Fibroblast of pulmonary artery (primary cell): ENCODE results near the gene SRCAP.

Experiments used
- DNase-seq: peaks from one replicate; pipeline ENCODE4 v3.0.0-alpha.2; 2010; ENCODE audit warnings: low read depth
- H3K4me3 ChIP-seq: replicated peaks from 2 replicates; pipeline ENCODE4 v1.5.1; 2011; ENCODE audit warnings: low read depth, mild to moderate bottlenecking, control low read depth, low read length, moderate library complexity
- TF ChIP-seq, protein P1 (sequence below): IDR thresholded peaks from 2 replicates; pipeline ENCODE4 v1.5.1; 2011; ENCODE audit warnings: mild to moderate bottlenecking, control low read depth, low read length, inconsistent platforms; ENCODE audit errors: missing control alignments

Gene SRCAP

DNA sequence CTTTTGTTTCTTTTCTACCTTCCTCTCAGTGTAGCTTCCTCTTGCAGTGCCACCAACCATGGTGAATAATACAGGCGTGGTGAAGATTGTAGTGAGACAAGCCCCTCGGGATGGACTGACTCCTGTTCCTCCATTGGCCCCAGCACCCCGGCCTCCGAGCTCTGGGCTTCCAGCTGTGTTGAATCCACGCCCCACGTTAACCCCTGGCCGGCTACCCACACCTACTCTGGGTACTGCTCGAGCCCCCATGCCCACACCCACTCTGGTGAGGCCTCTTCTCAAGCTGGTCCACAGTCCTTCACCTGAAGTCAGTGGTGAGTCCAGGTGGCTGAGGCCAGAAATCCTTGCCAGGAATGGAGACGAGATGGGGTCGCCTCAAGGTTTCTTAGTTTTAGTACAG lies 23.9 kb downstream of the SRCAP start:
- no peak overlapping the region for H3K4me3 ChIP-seq
- DNase-seq, result no peak
- TF ChIP-seq, protein P1, sequence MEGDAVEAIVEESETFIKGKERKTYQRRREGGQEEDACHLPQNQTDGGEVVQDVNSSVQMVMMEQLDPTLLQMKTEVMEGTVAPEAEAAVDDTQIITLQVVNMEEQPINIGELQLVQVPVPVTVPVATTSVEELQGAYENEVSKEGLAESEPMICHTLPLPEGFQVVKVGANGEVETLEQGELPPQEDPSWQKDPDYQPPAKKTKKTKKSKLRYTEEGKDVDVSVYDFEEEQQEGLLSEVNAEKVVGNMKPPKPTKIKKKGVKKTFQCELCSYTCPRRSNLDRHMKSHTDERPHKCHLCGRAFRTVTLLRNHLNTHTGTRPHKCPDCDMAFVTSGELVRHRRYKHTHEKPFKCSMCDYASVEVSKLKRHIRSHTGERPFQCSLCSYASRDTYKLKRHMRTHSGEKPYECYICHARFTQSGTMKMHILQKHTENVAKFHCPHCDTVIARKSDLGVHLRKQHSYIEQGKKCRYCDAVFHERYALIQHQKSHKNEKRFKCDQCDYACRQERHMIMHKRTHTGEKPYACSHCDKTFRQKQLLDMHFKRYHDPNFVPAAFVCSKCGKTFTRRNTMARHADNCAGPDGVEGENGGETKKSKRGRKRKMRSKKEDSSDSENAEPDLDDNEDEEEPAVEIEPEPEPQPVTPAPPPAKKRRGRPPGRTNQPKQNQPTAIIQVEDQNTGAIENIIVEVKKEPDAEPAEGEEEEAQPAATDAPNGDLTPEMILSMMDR, result no peak

GRCh38 chr16:30723725-30724355 lies 24.9 kb downstream of the SRCAP start:
- DNase-seq, result no peak
- H3K4me3 ChIP-seq, result no peak overlapping the region
- TF ChIP-seq, protein P1, result no peak

DNA sequence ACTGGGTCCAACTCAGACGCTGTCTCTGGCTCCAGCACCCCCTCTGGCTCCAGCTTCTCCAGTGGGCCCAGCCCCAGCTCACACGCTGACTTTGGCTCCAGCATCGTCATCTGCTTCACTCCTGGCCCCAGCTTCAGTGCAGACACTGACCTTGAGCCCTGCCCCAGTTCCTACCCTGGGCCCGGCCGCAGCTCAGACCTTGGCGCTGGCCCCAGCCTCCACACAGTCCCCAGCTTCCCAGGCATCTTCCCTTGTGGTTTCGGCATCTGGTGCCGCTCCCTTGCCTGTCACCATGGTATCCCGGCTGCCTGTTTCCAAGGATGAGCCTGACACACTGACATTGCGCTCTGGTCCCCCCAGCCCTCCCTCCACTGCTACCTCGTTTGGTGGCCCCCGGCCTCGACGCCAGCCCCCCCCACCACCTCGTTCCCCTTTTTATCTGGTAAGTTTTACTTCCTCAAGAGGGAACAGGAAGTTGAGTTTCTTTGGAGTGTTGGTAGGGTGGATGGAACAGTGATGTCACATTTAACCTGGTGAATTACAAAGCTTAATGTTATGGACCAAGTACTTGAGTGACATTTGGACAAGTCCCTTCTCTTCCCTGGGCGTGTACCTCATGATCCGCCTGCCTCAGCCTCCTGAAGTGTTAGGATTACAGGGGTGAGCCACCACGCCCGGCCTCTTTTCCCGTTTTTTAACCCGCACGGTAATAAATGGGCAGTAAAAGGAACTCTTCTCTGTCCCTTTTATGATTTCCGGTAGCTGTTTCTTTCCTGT lies 25.9 kb downstream of the SRCAP start:
- no peak overlapping the region for H3K4me3 ChIP-seq
- TF ChIP-seq, protein P1, result no peak
- DNase-seq, result no peak

DNA sequence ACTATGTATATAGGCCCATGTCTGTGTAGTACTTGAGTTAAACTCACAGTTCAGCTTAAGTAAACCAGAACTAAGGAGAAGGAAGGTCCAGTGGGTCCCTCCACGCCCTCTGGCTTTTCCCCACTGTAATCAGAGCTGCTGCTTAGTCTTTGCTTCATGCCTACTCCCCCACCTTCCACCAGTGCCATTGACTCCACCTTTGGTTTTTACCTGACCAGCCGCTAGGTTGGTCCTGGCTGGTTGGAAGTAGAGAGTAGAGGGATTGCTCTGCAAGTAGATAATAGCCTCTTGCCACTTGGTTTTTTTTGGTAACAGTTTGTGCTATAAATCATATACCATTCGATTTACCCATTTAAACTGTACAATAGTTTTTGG lies 26.4 kb downstream of the SRCAP start:
- no peak overlapping the region for H3K4me3 ChIP-seq
- TF ChIP-seq, protein P1, result no peak
- DNase-seq, result no peak

DNA sequence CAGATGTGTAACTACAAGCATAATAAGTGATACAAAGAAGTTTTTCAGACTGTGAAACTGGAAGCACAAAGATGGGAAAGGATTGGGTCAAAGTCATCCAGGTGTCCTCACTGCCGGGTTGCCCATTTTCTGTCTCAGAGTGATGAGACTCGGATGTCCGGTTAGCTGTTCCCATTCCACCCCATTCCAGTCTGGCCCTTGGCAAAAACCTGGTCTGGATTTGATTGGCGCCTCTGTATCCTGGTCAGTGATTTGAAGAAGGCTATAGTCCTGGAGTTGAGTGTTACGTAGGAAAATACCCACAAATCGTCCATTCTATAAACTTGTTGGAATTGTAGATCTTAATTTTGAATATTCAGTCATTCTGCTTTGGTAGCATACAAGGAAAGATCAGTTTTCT lies 29.4 kb downstream of the SRCAP start:
- H3K4me3 ChIP-seq, result no peak overlapping the region
- DNase-seq, result no peak
- TF ChIP-seq, protein P1, result no peak

DNA sequence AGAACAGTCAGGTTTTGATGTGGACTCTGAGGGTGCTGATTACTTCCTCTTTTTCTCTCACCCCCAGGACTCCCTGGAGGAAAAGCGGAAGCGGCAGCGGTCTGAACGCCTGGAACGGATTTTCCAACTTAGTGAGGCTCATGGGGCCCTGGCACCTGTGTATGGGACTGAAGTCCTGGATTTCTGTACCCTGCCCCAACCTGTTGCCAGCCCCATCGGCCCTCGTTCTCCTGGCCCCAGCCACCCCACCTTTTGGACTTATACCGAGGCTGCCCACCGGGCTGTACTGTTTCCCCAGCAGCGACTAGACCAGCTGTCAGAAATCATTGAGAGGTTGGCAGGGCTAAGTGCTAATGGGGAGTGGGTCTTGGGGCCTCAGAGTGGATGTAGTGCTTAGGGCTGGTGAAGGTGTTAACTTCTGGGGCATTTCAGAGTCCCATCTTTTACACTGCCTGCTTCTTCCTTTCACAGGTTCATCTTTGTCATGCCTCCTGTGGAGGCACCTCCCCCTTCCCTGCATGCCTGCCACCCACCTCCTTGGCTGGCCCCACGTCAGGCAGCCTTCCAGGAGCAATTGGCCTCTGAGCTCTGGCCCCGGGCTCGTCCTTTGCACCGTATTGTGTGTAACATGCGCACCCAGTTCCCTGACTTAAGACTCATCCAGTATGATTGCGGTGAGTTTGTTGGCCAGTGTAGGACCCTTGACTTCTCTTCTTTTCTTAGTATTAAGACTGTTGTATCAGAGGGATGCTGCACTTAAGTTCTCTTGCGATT lies 30.1 kb downstream of the SRCAP start:
- H3K4me3 ChIP-seq, result no peak overlapping the region
- DNase-seq, result no peak
- TF ChIP-seq, protein P1, result no peak
